ENCODE measurements around the gene CKS2. TPM values are rescaled to one million over a fixed set of nuclear protein-coding genes. Genes with fewer than 3 reads are reported as not detected.

CKS2 gene
- total and polyA plus RNA-seq, 2 of the 4 experiments (the other 2 are of a cell fraction): 192 to 261 TPM

DNA sequence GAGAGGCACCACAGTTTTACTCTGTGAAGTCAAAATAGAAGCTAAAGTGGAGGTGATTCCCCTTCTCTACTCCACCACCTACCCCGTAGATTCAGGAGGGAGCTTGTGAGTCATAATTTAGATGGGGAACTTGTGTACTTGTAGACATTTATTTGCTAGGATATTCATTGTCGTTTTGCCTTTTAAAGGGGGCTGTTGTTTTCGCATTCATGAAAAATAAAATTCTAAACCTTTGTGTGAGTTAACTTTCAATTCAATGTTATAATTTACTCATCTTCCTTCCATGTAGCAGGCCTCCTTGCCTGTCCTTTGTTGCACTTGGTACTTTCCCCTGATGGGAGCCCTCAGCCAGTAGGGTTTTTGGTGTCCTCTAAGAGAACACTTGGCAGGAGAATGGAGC lies 29.3 kb downstream of the CKS2 start:
- Histone ChIP-seq H3K23ac (ENCODE audit: low read depth, low read length) (no peak overlapping the region), H2AFZ (replicated peaks; ENCODE audit: low read length, poor library complexity) (no peak overlapping the region), H2BK20ac (ENCODE audit: low read depth, low read length) (no peak overlapping the region), H3K9me3 (ENCODE audit: control insufficient read depth, insufficient read depth, low read length) (no peaks in the 10 kb centered on the region), H4K91ac (ENCODE audit: insufficient read depth, low read depth, low read length) (no peak overlapping the region), H3K4me2 (ENCODE audit: low read depth, low read length) (no peak overlapping the region), H3K27ac (ENCODE audit: insufficient read depth, low read length) (no peak overlapping the region), H3K4ac (ENCODE audit: low read depth, low read length) (no peak overlapping the region), H2BK120ac (ENCODE audit: low read depth, low read length) (no peak overlapping the region), H3K18ac (ENCODE audit: low read depth, low read length) (no peak overlapping the region), H2BK15ac (ENCODE audit: low read depth, low read length) (no peak overlapping the region), H4K5ac (ENCODE audit: low read depth, low read length) (no peak overlapping the region), H4K20me1 (ENCODE audit: insufficient read depth, low read length) (no peaks in the 10 kb centered on the region), H3K36me3 (ENCODE audit: control insufficient read depth, insufficient read depth, low read length) (peaks cover 36% of the 10 kb centered on the region), H2BK5ac (ENCODE audit: low read depth, low read length, poor library complexity, severe bottlenecking) (no peak overlapping the region), H2AK9ac (replicated peaks; ENCODE audit: low read depth, low read length, poor library complexity) (no peak overlapping the region), H2AK5ac (ENCODE audit: low read depth, low read length) (no peak overlapping the region), H3K4me3 (ENCODE audit: insufficient read depth, low read depth, low read length) (no peak overlapping the region), H3K27me3 (ENCODE audit: control insufficient read depth, insufficient read depth, low read length) (no peaks in the 10 kb centered on the region), H3K9ac (ENCODE audit: low read depth, low read length) (no peak overlapping the region), H3K4me1 (ENCODE audit: control insufficient read depth, insufficient read depth, low read length) (no peaks in the 10 kb centered on the region), H3K14ac (replicated peaks; ENCODE audit: low read depth, low read length) (no peak overlapping the region), H3K56ac (ENCODE audit: extremely low read depth, insufficient read depth, low read length) (no peak overlapping the region), H4K8ac (ENCODE audit: low read depth in 2 of 2, low read length in 2 of 2) (no peak overlapping the region), H3K9me1 (ENCODE audit: insufficient read depth, low read length) (no peaks in the 10 kb centered on the region; the same call in 1 of the 2 replicates), H3K79me1 (ENCODE audit: low read depth in 1 of 2, low read length in 2 of 2) (peaks cover 0 to 2% of the 10 kb centered on the region in 2 experiments; a peak in 2 of 4 replicates)
- BruUV-seq (replicated peaks): no TSS peak
- ATAC-seq (ENCODE audit: low read depth) (no peak), DNase-seq (no peak)
- dilution Hi-C loops (cut with HindIII; ENCODE audit: low sequenced_read_pairs, unreplicated experiment) (no loop called here), intact Hi-C loops (cut with micrococcal nuclease) (no loop called here), in situ Hi-C loops (cut with MboI; ENCODE audit: low sequenced_read_pairs) (no loop called here)
- CTCF ChIA-PET: no interaction called here
- TF ChIP-seq NFE2L2 (IDR thresholded peaks at IDR 0.05; ENCODE audit: low read depth, low read length) (no peak), RAD21 (IDR thresholded peaks at IDR 0.05; ENCODE audit: low read length) (no peak), POLR2A (IDR thresholded peaks at IDR 0.05; ENCODE audit: low read depth, low read length) (no peak), CEBPB (IDR thresholded peaks at IDR 0.05; ENCODE audit: low read depth, low read length) (no peak), MAZ (IDR thresholded peaks at IDR 0.05; ENCODE audit: borderline replicate concordance, low read depth, low read length) (no peak), CHD1 (IDR thresholded peaks at IDR 0.05; ENCODE audit: low read depth, low read length) (no peak), FOS (IDR thresholded peaks at IDR 0.05; ENCODE audit: low read depth, low read length) (no peak), BHLHE40 (IDR thresholded peaks at IDR 0.05; ENCODE audit: low read depth, low read length) (no peak), MAFK (IDR thresholded peaks at IDR 0.05; ENCODE audit: low read depth, low read length) (no peak)
- TF ChIP-seq, protein P1, sequence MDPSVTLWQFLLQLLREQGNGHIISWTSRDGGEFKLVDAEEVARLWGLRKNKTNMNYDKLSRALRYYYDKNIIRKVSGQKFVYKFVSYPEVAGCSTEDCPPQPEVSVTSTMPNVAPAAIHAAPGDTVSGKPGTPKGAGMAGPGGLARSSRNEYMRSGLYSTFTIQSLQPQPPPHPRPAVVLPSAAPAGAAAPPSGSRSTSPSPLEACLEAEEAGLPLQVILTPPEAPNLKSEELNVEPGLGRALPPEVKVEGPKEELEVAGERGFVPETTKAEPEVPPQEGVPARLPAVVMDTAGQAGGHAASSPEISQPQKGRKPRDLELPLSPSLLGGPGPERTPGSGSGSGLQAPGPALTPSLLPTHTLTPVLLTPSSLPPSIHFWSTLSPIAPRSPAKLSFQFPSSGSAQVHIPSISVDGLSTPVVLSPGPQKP (IDR thresholded peaks at IDR 0.05; ENCODE audit: borderline replicate concordance, low read depth, low read length): no peak
- POLR2A ChIA-PET (ENCODE audit: unreplicated experiment): no interaction called here
- WGBS, 2 experiments (ENCODE audit: extremely low coverage in 2 of 2, insufficient read length in 1 of 2): no CpG with 5 or more reads among the region's 3 CpGs

Data from IMR-90 (cell line).